ENCODE results near the gene GRK4.

Gene GRK4

GRCh38 chr4:2927016-2927695 lies 36.2 kb upstream of the GRK4 start:
- FAIRE-seq (no peak), DNase-seq (ENCODE audit: insufficient read length, low spot score) (no peak)
- TF ChIP-seq POLR2A (IDR thresholded peaks at IDR 0.05; ENCODE audit: low read depth, low read length): no peak

- DNase-seq (ENCODE audit: insufficient read length, low spot score) (no peak), FAIRE-seq (no peak)
- no peak for TF ChIP-seq POLR2A (IDR thresholded peaks at IDR 0.05; ENCODE audit: low read depth, low read length)
These were observed 35.7 kb upstream of the GRK4 start for GRCh38 chr4:2927696-2928075.

- no peak for FAIRE-seq
- TF ChIP-seq POLR2A (IDR thresholded peaks at IDR 0.05; ENCODE audit: low read depth, low read length): no peak
- DNase-seq (ENCODE audit: insufficient read length, low spot score): no peak
These were observed 34.9 kb upstream of the GRK4 start for GRCh38 chr4:2928242-2929176.

- no peak for DNase-seq (ENCODE audit: insufficient read length, low spot score)
- no peak for TF ChIP-seq POLR2A (IDR thresholded peaks at IDR 0.05; ENCODE audit: low read depth, low read length)
- FAIRE-seq: no peak
These were observed 33.9 kb upstream of the GRK4 start for GRCh38 chr4:2929469-2929868.

- no peak for DNase-seq (ENCODE audit: insufficient read length, low spot score)
- no peak for FAIRE-seq
- no peak for TF ChIP-seq POLR2A (IDR thresholded peaks at IDR 0.05; ENCODE audit: low read depth, low read length)
These were observed 33.1 kb upstream of the GRK4 start for GRCh38 chr4:2930135-2930757.

GRCh38 chr4:2930758-2931511 lies 32.4 kb upstream of the GRK4 start:
- no peak for DNase-seq (ENCODE audit: insufficient read length, low spot score)
- no peak for TF ChIP-seq POLR2A (IDR thresholded peaks at IDR 0.05; ENCODE audit: low read depth, low read length)
- FAIRE-seq: no peak

- no peak for TF ChIP-seq POLR2A (IDR thresholded peaks at IDR 0.05; ENCODE audit: low read depth, low read length)
- DNase-seq (ENCODE audit: insufficient read length, low spot score) (no peak), FAIRE-seq (no peak)
These were observed 31.7 kb upstream of the GRK4 start for GRCh38 chr4:2931512-2932301.

- no peak for FAIRE-seq
- no peak for DNase-seq (ENCODE audit: insufficient read length, low spot score)
- TF ChIP-seq POLR2A (IDR thresholded peaks at IDR 0.05; ENCODE audit: low read depth, low read length): no peak
These were observed 30.9 kb upstream of the GRK4 start for GRCh38 chr4:2932321-2932950.

- no peak for FAIRE-seq
- TF ChIP-seq POLR2A (IDR thresholded peaks at IDR 0.05; ENCODE audit: low read depth, low read length): no peak
- no peak for DNase-seq (ENCODE audit: insufficient read length, low spot score)
These were observed 30.3 kb upstream of the GRK4 start for GRCh38 chr4:2932951-2933565.

GRCh38 chr4:2933566-2934076 lies 29.8 kb upstream of the GRK4 start:
- no peak for FAIRE-seq
- DNase-seq (ENCODE audit: insufficient read length, low spot score): no peak
- TF ChIP-seq POLR2A (IDR thresholded peaks at IDR 0.05; ENCODE audit: low read depth, low read length): no peak

- 0 out of 2 replicates have a peak, but pooled peaks have one; percentile 4 for TF ChIP-seq POLR2A (IDR thresholded peaks at IDR 0.05; ENCODE audit: low read depth, low read length)
- DNase-seq (ENCODE audit: insufficient read length, low spot score) (peak; percentile 50), FAIRE-seq (no peak)
These were observed 29.1 kb upstream of the GRK4 start for GRCh38 chr4:2934077-2934812.
